ENCODE data around the gene SPRY4. TPM values are rescaled to one million over a fixed set of nuclear protein-coding genes. Genes with fewer than 3 reads are reported as not detected.

The SPRY4 gene
- total and polyA plus RNA-seq, 2 of the 13 experiments (the other 11 are each of a cell fraction or from before 2014, with no cell fraction given), result 8.9 to 17.8 TPM

- no peak for TF ChIP-seq ZBTB49 (CRISPR knock-in tag; IDR thresholded peaks at IDR 0.05; ENCODE audit: borderline replicate concordance)
- no peak for TF ChIP-seq ZNF549 (CRISPR knock-in tag; IDR thresholded peaks at IDR 0.05)
- TF ChIP-seq ZNF10 (CRISPR knock-in tag; IDR thresholded peaks at IDR 0.05; ENCODE audit: borderline replicate concordance, low read depth), result no peak
- TF ChIP-seq GMEB1 (CRISPR knock-in tag; IDR thresholded peaks at IDR 0.05; ENCODE audit: borderline replicate concordance), result no peak
- TF ChIP-seq THAP9 (CRISPR knock-in tag; IDR thresholded peaks at IDR 0.05; ENCODE audit: borderline replicate concordance), result no peak
- 0 out of 2 replicates have a peak, but pooled peaks have one; percentile 37 for TF ChIP-seq ZNF772 (CRISPR knock-in tag; IDR thresholded peaks at IDR 0.05)
- TF ChIP-seq FOSL2 (CRISPR knock-in tag; IDR thresholded peaks at IDR 0.05), result peak; percentile 97
- no peak for TF ChIP-seq RNF219 (CRISPR knock-in tag; IDR thresholded peaks at IDR 0.05)
- no peak for TF ChIP-seq ZNF800 (CRISPR knock-in tag; IDR thresholded peaks at IDR 0.05)
- TF ChIP-seq ZNF362 (CRISPR knock-in tag; IDR thresholded peaks at IDR 0.05; ENCODE audit: borderline replicate concordance), result peak; percentile 50; the same call in 1 of the 2 replicates
- TF ChIP-seq ZNF737 (CRISPR knock-in tag; IDR thresholded peaks at IDR 0.05; ENCODE audit: borderline replicate concordance), result no peak
- TF ChIP-seq FOXJ3 (CRISPR knock-in tag; IDR thresholded peaks at IDR 0.05; ENCODE audit: borderline replicate concordance), result peak; percentile 46; the same call in 1 of the 2 replicates
- peak; percentile 49; the same call in 1 of the 2 replicates for TF ChIP-seq PHF8 (CRISPR knock-in tag; IDR thresholded peaks at IDR 0.05)
- TF ChIP-seq STAG1 (CRISPR knock-in tag; IDR thresholded peaks at IDR 0.05), result peak; percentile 46
- TF ChIP-seq ZNF33B (CRISPR knock-in tag; IDR thresholded peaks at IDR 0.05), result no peak
- TF ChIP-seq YEATS4 (CRISPR knock-in tag; IDR thresholded peaks at IDR 0.05; ENCODE audit: borderline replicate concordance), result peak; percentile 31; the same call in 1 of the 2 replicates
Observed at GRCh38 chr5:142360607-142361120, 35.8 kb upstream of the SPRY4 start (continued).

Data from HepG2 (cell line).